Astrocyte of the spinal cord (primary cell): ENCODE measurements around the gene ATG7.

ENCODE experiments used
- DNase-seq: peaks from one replicate; pipeline ENCODE4 v3.0.0; 2011; ENCODE audit warnings: low read depth, low spot score
- H3K4me3 ChIP-seq: 2 replicates; pipeline ENCODE4 v1.5.1; 2011; ENCODE audit warnings: low read depth, mild to moderate bottlenecking, low read length, moderate library complexity
- CTCF ChIP-seq: IDR thresholded peaks from 2 replicates; pipeline ENCODE4 v1.5.1; 2012; ENCODE audit warnings: low read depth, mild to moderate bottlenecking, low read length, inconsistent platforms
- in situ Hi-C: cut with HindIII; loops from 2 replicates; pipeline ENCODE4 v1.10.0; 2017; ENCODE audit warnings: low sequenced_read_pairs

The ATG7 gene

GRCh38 chr3:11384074-11384473 is 111.9 kb downstream of the ATG7 start:
- in situ Hi-C loops = loop anchor here (25.0 kb wide), 1 partner anchor 228 kb away; no protein-coding TSS in a partner anchor
- DNase-seq = no peak
- no peak for TF ChIP-seq CTCF
- H3K4me3 ChIP-seq = no peak overlapping the region

GRCh38 chr3:11385326-11385725 is 113.1 kb downstream of the ATG7 start:
- in situ Hi-C loops = loop anchor here (25.0 kb wide), 1 partner anchor 227 kb away; no protein-coding TSS in a partner anchor
- TF ChIP-seq CTCF = no peak
- H3K4me3 ChIP-seq = no peak overlapping the region
- no peak for DNase-seq

- no peak for TF ChIP-seq CTCF
- in situ Hi-C loops = loop anchor here (25.0 kb wide), 1 partner anchor 226 kb away; no protein-coding TSS in a partner anchor
- no peak overlapping the region for H3K4me3 ChIP-seq
- DNase-seq = peak; percentile 73
Measured at GRCh38 chr3:11385891-11386290, 113.7 kb downstream of the ATG7 start.

GRCh38 chr3:11386465-11387113 is 114.4 kb downstream of the ATG7 start:
- in situ Hi-C loops = loop anchor here (25.0 kb wide), 1 partner anchor 226 kb away; no protein-coding TSS in a partner anchor
- peak; percentile 22 for DNase-seq
- no peak for TF ChIP-seq CTCF
- no peak overlapping the region for H3K4me3 ChIP-seq

GRCh38 chr3:11389386-11390268 is 117.4 kb downstream of the ATG7 start:
- no peak overlapping the region for H3K4me3 ChIP-seq
- DNase-seq = no peak
- in situ Hi-C loops = loop anchor here (25.0 kb wide), 1 partner anchor 223 kb away; no protein-coding TSS in a partner anchor
- TF ChIP-seq CTCF = no peak

- peak; percentile 66 for DNase-seq
- in situ Hi-C loops = loop anchor here (25.0 kb wide), 1 partner anchor 222 kb away; no protein-coding TSS in a partner anchor
- H3K4me3 ChIP-seq = no peak overlapping the region
- no peak for TF ChIP-seq CTCF
Measured at GRCh38 chr3:11390411-11391131, 118.4 kb downstream of the ATG7 start.
